Adrenal gland (tissue), 12 donors: ENCODE data around the gene ABL1. TPM values are rescaled to one million over a fixed set of nuclear protein-coding genes. Genes with fewer than 3 reads are reported as not detected.

Experiments
- DNase-seq, 7 donors: peaks; one replicate each; pipeline ENCODE4 v3.0.0-alpha.2; 2019 to 2020
- H3K27ac ChIP-seq, 5 donors: fragments of 200-600 bp; sonication (generic) in 4 of 5; 1 replicate in 3 of 5; 2 replicates in 2 of 5; pipeline versions ENCODE4 v1.5.1 to v1.8.0; 2016 to 2020; ENCODE audit warnings: mild to moderate bottlenecking in 1 of 5
- H3K27me3 ChIP-seq: fragments of 200-600 bp; 2 replicates; pipeline ENCODE4 v1.8.0; 2021
- H3K36me3 ChIP-seq, 2 donors: fragments of 200-600 bp; replicated peaks in 1 of 2; 1 replicate in 1 of 2; 2 replicates in 1 of 2; pipeline versions ENCODE4 v1.5.1 to v1.8.0; 2018 to 2022
- H3K4me1 ChIP-seq, 2 donors: fragments of 200-600 bp; replicated peaks in 1 of 2; 1 replicate in 1 of 2; 2 replicates in 1 of 2; pipeline versions ENCODE4 v1.5.1 to v1.8.0; 2018 to 2021
- H3K4me3 ChIP-seq, 4 donors: fragments of 200-600 bp; sonication (generic) in 3 of 4; one replicate each; pipeline ENCODE4 v1.5.1; 2016 to 2018
- H3K9me3 ChIP-seq, 3 donors: fragments of 200-600 bp; sonication (generic) in 1 of 3; replicated peaks in 1 of 3; 1 replicate in 2 of 3; 2 replicates in 1 of 3; pipeline versions ENCODE4 v1.5.1 to v1.8.0; 2016 to 2021
- CTCF ChIP-seq, 6 experiments: fragments of 450-650 bp in 4 of 6; fragments of 200-600 bp in 2 of 6; sonication (generic) in 1 of 6; IDR thresholded peaks; 1 replicate in 5 of 6; 2 replicates in 1 of 6; pipeline versions ENCODE4 v1.5.1 to v1.8.0; 2016 to 2021; ENCODE audit warnings: antibody characterized with exemption in 6 of 6, mild to moderate bottlenecking in 2 of 6, moderate library complexity in 1 of 6
- POLR2A ChIP-seq, 2 donors: fragments of 450-650 bp; IDR thresholded peaks; one replicate each; pipeline ENCODE4 v1.6.1; 2017; ENCODE audit warnings: antibody characterized with exemption in 2 of 2, mild to moderate bottlenecking in 2 of 2, moderate library complexity in 1 of 2
- WGBS, 4 donors: extraction: QIAGEN DNeasy Blood & Tissue Kit in 2 of 4; methylation state at CpG; one replicate each; pipeline versions ENCODE4 v1.1.5 to v1.1.7; 2013 to 2017; 5-methylcytosine and 5-hydroxymethylcytosine counted together
- intact Hi-C, 2 donors: fragments of 100-400 bp; cut with DNase I; formaldehyde crosslinking; loops; one replicate each; pipeline versions ENCODE4 v1.14.1 to v1.15.0; 2022 to 2023
- polyA plus RNA-seq, 3 donors: library from polyadenylated mRNA; stranded (reverse); fragments of 200-250 nt in 2 of 3; fragments of 350-450 nt in 1 of 3; fragmentation: Illumina TruSeq in 1 of 3; extraction: RNeasy Lipid Tissue Mini Kit (QIAGEN cat#74804) in 1 of 3; gene quantifications; one replicate each; pipeline ENCODE4 v1.2.3, GENCODE V29; 2013 to 2014
- total RNA-seq, 9 donors: library from RNA; depleted of rRNA in 4 of 9; stranded (reverse); fragments of >200 nt in 4 of 9; fragments of 120-200 nt in 1 of 9; fragmentation: NEBNext Ultra II Directional in 1 of 9; extraction: Animal tissue kit (Norgen Biotek cat#: 25700) in 1 of 9; gene quantifications; one replicate each; pipeline versions ENCODE4 v1.1.0 to v1.2.4, GENCODE V29; 2013 to 2023
- donor health status: healthy with polysubstance abuse.
- donor health status: Bipolar disorder and iron deficiency.
- donor health status: DM: yes; HTN: yes; CAD: no.
- donor health status: DM: no; HTN: no; CAD: no.
- donor health status: DM: no; HTN: no; CAD: no.
- donor health status: DM: yes; HTN: yes; CAD: no.

Gene ABL1
- total and polyA plus RNA-seq, 12 donors: 27.2 to 83.2 (median 45.7) TPM

GRCh38 chr9:130896233-130897014 lies 61.4 kb downstream of the ABL1 start, which contains the start of gene QRFP:
Gene QRFP, minus strand, starts transcription at chr9:130896812. Its CDS starts 2,974 bp downstream, at chr9:130893838.
- no peaks in the 10 kb centered on the region for H3K4me1 ChIP-seq
- 58 to 68% (median 67%) methylated on average over 4 to 27 of the region's 27 CpGs for WGBS, 4 donors
- H3K9me3 ChIP-seq: no peaks in the 10 kb centered on the region
- no peak within 1 kb of the TSS for H3K27ac ChIP-seq
- H3K27me3 ChIP-seq: no peaks in the 10 kb centered on the region
- intact Hi-C loops: no loop called here
- no peak for DNase-seq
- H3K36me3 ChIP-seq: peaks cover 0 to 10% of the 10 kb centered on the region in 2 donors
- no peak within 1 kb of the TSS for H3K4me3 ChIP-seq
- TF ChIP-seq CTCF (IDR thresholded peaks at IDR 0.05): no peak
- no peak for TF ChIP-seq POLR2A (IDR thresholded peaks at IDR 0.05)

DNA sequence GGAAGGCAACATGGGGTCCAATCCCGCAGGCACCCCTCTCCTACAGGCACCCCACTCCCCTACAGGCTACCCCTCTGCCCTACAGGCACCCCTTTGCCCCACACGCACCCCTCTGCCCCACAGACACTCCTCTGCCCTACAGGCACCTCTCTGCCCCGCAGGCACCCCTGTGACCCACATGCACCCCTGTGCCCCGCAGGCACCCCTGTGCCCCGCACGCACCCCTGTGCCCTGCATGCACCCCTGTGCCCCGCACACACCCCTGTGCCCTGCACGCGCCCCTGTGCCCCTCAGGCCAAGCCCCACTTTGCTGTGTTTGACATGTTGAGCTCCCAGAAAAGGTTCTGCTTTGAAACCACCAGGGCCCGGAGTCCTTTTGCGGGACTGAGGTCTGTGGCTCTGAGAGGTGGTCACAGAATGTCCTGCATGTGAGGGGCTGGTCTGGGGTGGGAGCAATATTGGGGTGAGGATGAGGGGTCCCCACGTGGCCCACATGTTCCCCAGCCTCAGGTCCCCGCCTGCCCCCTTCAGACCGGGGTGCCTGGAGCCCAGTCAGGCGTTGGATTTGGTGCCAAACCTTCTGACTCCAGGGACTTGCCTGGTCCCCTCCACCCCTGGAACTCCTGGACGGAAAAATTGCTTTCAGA lies 62.2 kb downstream of the ABL1 start:
- no peaks in the 10 kb centered on the region for H3K27me3 ChIP-seq
- no peak overlapping the region for H3K4me3 ChIP-seq
- TF ChIP-seq CTCF (IDR thresholded peaks at IDR 0.05) (no peak), POLR2A (IDR thresholded peaks at IDR 0.05) (no peak)
- H3K9me3 ChIP-seq: no peaks in the 10 kb centered on the region
- intact Hi-C loops: no loop called here
- no peak for DNase-seq
- WGBS, 4 donors: 68 to 88% (median 77%) methylated on average over 10 to 16 of the region's 16 CpGs
- H3K4me1 ChIP-seq: no peaks in the 10 kb centered on the region
- H3K27ac ChIP-seq: no peak overlapping the region
- H3K36me3 ChIP-seq: peaks cover 0 to 10% of the 10 kb centered on the region in 2 donors

GRCh38 chr9:130897848-130898551 lies 62.9 kb downstream of the ABL1 start:
- no peaks in the 10 kb centered on the region for H3K9me3 ChIP-seq
- TF ChIP-seq CTCF (IDR thresholded peaks at IDR 0.05): no peak
- no peak for TF ChIP-seq POLR2A (IDR thresholded peaks at IDR 0.05)
- no peaks in the 10 kb centered on the region for H3K4me1 ChIP-seq
- WGBS, 4 donors: 65 to 78% (median 75%) methylated on average over 18 to 29 of the region's 29 CpGs
- no peak overlapping the region for H3K4me3 ChIP-seq
- intact Hi-C loops: no loop called here
- no peak overlapping the region for H3K27ac ChIP-seq
- H3K27me3 ChIP-seq: no peaks in the 10 kb centered on the region
- peaks cover 0 to 6% of the 10 kb centered on the region in 2 donors for H3K36me3 ChIP-seq
- peak in 1 of 7 donors; percentile 20 for DNase-seq

DNA sequence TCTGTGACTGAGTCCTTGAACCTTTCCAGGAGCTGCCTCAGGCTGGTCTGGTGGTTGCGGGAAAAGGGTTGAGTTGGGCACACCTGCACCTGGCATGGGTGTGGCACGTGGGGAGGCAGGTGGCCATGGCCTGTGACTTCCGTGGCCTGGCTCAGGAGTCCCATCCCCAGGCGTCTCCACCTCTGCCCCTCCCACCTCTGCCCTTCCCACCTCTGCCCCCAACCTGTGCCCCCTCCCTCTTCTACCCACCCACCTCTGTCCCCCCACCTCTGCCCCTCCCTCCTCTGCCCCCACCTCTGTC lies 63.4 kb downstream of the ABL1 start:
- WGBS, 4 donors: 22 to 73% (median 59%) methylated on average over 4 of the region's 4 CpGs
- intact Hi-C loops: no loop called here
- no peaks in the 10 kb centered on the region for H3K9me3 ChIP-seq
- no peak overlapping the region for H3K27ac ChIP-seq
- DNase-seq: no peak
- TF ChIP-seq POLR2A (IDR thresholded peaks at IDR 0.05): no peak
- H3K36me3 ChIP-seq: peaks cover 0 to 2% of the 10 kb centered on the region in 2 donors
- no peak overlapping the region for H3K4me3 ChIP-seq
- no peaks in the 10 kb centered on the region for H3K4me1 ChIP-seq
- no peaks in the 10 kb centered on the region for H3K27me3 ChIP-seq
